Measurements from ENCODE around the gene RPN2. TPM values are rescaled to one million over a fixed set of nuclear protein-coding genes. Genes with fewer than 3 reads are reported as not detected.

Gene RPN2
- total and polyA plus RNA-seq, 7 donors, result 66.4 to 131 (median 94.9) TPM

GRCh38 chr20:37273988-37274387, 94.9 kb downstream of the RPN2 start:
- TF ChIP-seq, protein P1, sequence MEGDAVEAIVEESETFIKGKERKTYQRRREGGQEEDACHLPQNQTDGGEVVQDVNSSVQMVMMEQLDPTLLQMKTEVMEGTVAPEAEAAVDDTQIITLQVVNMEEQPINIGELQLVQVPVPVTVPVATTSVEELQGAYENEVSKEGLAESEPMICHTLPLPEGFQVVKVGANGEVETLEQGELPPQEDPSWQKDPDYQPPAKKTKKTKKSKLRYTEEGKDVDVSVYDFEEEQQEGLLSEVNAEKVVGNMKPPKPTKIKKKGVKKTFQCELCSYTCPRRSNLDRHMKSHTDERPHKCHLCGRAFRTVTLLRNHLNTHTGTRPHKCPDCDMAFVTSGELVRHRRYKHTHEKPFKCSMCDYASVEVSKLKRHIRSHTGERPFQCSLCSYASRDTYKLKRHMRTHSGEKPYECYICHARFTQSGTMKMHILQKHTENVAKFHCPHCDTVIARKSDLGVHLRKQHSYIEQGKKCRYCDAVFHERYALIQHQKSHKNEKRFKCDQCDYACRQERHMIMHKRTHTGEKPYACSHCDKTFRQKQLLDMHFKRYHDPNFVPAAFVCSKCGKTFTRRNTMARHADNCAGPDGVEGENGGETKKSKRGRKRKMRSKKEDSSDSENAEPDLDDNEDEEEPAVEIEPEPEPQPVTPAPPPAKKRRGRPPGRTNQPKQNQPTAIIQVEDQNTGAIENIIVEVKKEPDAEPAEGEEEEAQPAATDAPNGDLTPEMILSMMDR (IDR thresholded peaks at IDR 0.05), result no peak
- Histone ChIP-seq H3K4me3 (no peak overlapping the region), H3K4me1 (peaks cover 10% of the 10 kb centered on the region), H3K27me3 (ENCODE audit: insufficient read depth in 3 of 3, low read length in 2 of 3) (no peaks in the 10 kb centered on the region), H3K36me3 (ENCODE audit: insufficient read depth in 1 of 2, low read depth in 1 of 2) (no peaks in the 10 kb centered on the region), H3K9me3 (no peaks in the 10 kb centered on the region), H3K27ac (no peak overlapping the region)
- ATAC-seq (no peak), DNase-seq (no peak)
- intact Hi-C loops (cut with DNase I), result no loop called here
- WGBS, 3 donors, result 73 to 100% methylated on average over 1 of the region's 1 CpG; no CpG with 5 or more reads in 1 of the 3 donors

DNA sequence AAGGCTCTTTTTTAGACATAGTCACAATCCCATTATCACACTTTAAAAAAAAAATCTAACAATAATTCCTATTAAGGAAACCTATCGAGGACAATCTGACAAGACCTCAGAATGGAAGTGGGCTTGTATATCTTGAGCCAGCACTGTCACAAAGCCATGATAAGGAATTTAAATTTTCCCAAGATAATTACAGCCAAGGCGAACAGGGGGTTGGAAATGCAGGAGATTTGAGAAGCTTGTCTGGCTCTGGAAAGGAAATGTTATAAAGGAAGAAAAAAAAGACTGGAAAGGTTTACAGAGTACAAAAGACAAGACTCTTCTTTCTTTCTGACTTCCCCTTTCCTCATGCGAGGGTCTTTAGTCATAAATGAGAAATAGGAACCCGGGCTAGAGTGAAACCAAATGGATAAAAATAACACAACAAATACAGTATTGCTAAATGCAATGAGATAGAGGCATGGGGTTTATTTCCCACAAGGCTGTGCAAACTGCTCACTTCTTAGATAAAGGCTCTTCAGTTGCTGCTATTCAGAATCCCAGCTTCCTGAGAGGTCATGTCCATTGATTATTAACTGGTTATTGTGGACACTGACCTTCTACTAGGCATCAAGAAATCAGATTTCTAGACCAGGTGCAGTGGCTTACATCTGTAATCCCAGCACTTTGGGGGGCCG, 95.9 kb downstream of the RPN2 start:
- no peak for DNase-seq
- H3K27me3 ChIP-seq (ENCODE audit: insufficient read depth in 3 of 3, low read length in 2 of 3), result no peaks in the 10 kb centered on the region
- no peaks in the 10 kb centered on the region for H3K9me3 ChIP-seq
- peaks cover 10% of the 10 kb centered on the region for H3K4me1 ChIP-seq
- H3K4me3 ChIP-seq, result no peak overlapping the region
- no peak for ATAC-seq
- TF ChIP-seq, protein P1 (IDR thresholded peaks at IDR 0.05), result no peak
- intact Hi-C loops (cut with DNase I), result no loop called here
- no peaks in the 10 kb centered on the region for H3K36me3 ChIP-seq (ENCODE audit: insufficient read depth in 1 of 2, low read depth in 1 of 2)
- 53 to 62% (median 54%) methylated on average over 5 of the region's 5 CpGs for WGBS, 3 donors
- no peak overlapping the region for H3K27ac ChIP-seq

DNA sequence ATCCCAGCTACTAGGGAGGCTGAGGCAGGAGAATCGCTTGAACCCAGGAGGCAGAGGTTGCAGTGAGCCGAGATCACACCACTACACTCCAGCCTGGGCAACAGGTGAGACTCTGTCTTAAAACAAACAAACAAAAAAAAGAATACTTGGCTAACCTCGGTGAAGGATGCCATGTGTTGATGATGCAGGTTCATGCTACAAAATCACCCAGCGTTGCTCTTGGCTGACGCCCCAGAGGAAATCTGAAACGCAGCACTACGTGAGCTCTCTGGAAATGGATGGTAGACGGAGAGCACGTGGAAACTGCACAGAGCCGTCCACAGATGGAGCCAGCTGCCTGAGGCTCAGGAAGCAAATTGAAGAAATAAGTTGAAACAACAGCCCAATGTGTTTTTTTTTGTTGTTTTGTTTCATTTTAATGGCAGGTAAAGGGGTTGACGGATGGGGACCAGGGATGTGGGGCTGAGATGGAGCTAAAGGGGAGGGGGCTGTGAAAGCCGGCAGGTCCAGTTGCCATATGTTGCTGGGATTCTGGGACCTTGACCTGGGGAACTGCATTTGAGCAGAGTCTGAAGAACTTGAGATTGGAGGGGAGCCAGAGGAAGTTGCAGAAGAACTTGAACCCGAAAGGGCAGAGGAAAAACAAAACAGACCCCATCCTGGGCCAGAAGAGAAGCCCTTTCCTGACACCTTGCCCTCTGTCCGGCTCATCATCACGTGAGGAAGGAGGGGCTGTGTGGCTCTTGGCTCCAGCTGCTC, 97.5 kb downstream of the RPN2 start:
- Histone ChIP-seq H3K4me3 (no peak overlapping the region), H3K27me3 (ENCODE audit: insufficient read depth in 3 of 3, low read length in 2 of 3) (no peaks in the 10 kb centered on the region), H3K27ac (peak overlapping the region; percentile 56), H3K36me3 (ENCODE audit: insufficient read depth in 1 of 2, low read depth in 1 of 2) (no peaks in the 10 kb centered on the region), H3K9me3 (no peaks in the 10 kb centered on the region), H3K4me1 (peaks cover 10% of the 10 kb centered on the region)
- 7 to 10% (median 8%) methylated on average over 14 to 15 of the region's 15 CpGs for WGBS, 3 donors
- intact Hi-C loops (cut with DNase I), result loop anchor here in 1 of 2 donors (2.0 kb wide), 1 partner anchor 108 kb away; no protein-coding TSS in a partner anchor
- TF ChIP-seq, protein P1 (IDR thresholded peaks at IDR 0.05), result no peak
- ATAC-seq (peak; percentile 89 to 98 (median 96)), DNase-seq (peak; percentile 33 to 80)

- Histone ChIP-seq H3K36me3 (ENCODE audit: insufficient read depth in 1 of 2, low read depth in 1 of 2) (no peaks in the 10 kb centered on the region), H3K9me3 (no peaks in the 10 kb centered on the region), H3K4me3 (no peak overlapping the region), H3K27ac (peak overlapping the region; percentile 56), H3K4me1 (peaks cover 10% of the 10 kb centered on the region), H3K27me3 (ENCODE audit: insufficient read depth in 3 of 3, low read length in 2 of 3) (no peaks in the 10 kb centered on the region)
- ATAC-seq, result peak in 1 of 4 donors; percentile 3
- DNase-seq, result no peak
- WGBS, 3 donors, result 58 to 68% (median 64%) methylated on average over 2 of the region's 2 CpGs
- TF ChIP-seq, protein P1 (IDR thresholded peaks at IDR 0.05), result no peak
- intact Hi-C loops (cut with DNase I), result loop anchor here in 1 of 2 donors (2.0 kb wide), 1 partner anchor 108 kb away; no protein-coding TSS in a partner anchor
These were observed 98.1 kb downstream of the RPN2 start for GRCh38 chr20:37277253-37277593.
